B cell (primary cell): ENCODE measurements around the gene MST1R. TPM values are rescaled to one million over a fixed set of nuclear protein-coding genes. Genes with fewer than 3 reads are reported as not detected.

Experiments used
- ATAC-seq: fragments of 200-7000 bp; cut with Tn5 transposase; one replicate; pipeline ENCODE4 v1.10.0; 2021; ENCODE audit warnings: low read depth, mild to moderate bottlenecking, moderate number of reproducible peaks, moderate library complexity
- CTCF ChIA-PET: fragments of 350-600 bp; sonication (Branson Sonifier 250); formaldehyde crosslinking; loops from one replicate; lab custom pipeline; 2021; ENCODE audit warnings: antibody characterized with exemption, inconsistent platforms; lab: Charles Lee
- POLR2A ChIA-PET: fragments of 350-600 bp; sonication (Branson Sonifier 250); formaldehyde crosslinking; loops from one replicate; lab custom pipeline; 2021; ENCODE audit warnings: antibody characterized with exemption; lab: Charles Lee
- DNase-seq: peaks from one replicate; pipeline ENCODE4 v3.0.0; 2013
- H2AFZ ChIP-seq: 2 replicates; pipeline ENCODE4 v1.6.1; 2012; ENCODE audit warnings: mild to moderate bottlenecking, low read depth, low read length; ENCODE audit not compliant: insufficient read depth, poor library complexity, severe bottlenecking
- H3K27ac ChIP-seq, 2 donors: 1 replicate in 1 of 2; 2 replicates in 1 of 2; pipeline ENCODE4 v1.5.1; 2012 to 2013; ENCODE audit warnings: low read length in 2 of 2, mild to moderate bottlenecking in 2 of 2, moderate library complexity in 1 of 2
- H3K27me3 ChIP-seq, 4 experiments: fragments of 200-600 bp in 1 of 4; sonication (generic) in 1 of 4; replicated peaks in 1 of 4; 1 replicate in 2 of 4; 2 replicates in 2 of 4; pipeline versions ENCODE4 v1.6.1 to v1.7.0; 2013 to 2016; ENCODE audit warnings: low read length in 3 of 4, mild to moderate bottlenecking in 2 of 4, mixed read lengths in 1 of 4, moderate library complexity in 1 of 4; ENCODE audit not compliant: insufficient read depth in 4 of 4, control insufficient read depth in 3 of 4; ENCODE audit errors: control extremely low read depth in 1 of 4
- H3K36me3 ChIP-seq, 2 experiments: replicated peaks in 1 of 2; 1 replicate in 1 of 2; 2 replicates in 1 of 2; pipeline versions ENCODE4 v1.6.1 to v1.7.1; 2013; ENCODE audit warnings: low read length in 1 of 2; ENCODE audit not compliant: insufficient read depth in 2 of 2, control insufficient read depth in 1 of 2; ENCODE audit errors: control extremely low read depth in 1 of 2, extremely low read depth in 1 of 2
- H3K4me1 ChIP-seq, 2 donors: fragments of 200-600 bp in 1 of 2; sonication (generic) in 1 of 2; 1 replicate in 1 of 2; 2 replicates in 1 of 2; pipeline versions ENCODE4 v1.5.1 to v1.6.1; 2013 to 2017; ENCODE audit warnings: low read length in 2 of 2; ENCODE audit not compliant: control insufficient read depth in 2 of 2, insufficient read depth in 2 of 2
- H3K4me2 ChIP-seq: replicated peaks from 2 replicates; pipeline ENCODE3; 2012; ENCODE audit warnings: mild to moderate bottlenecking, low read depth, low read length; ENCODE audit not compliant: poor library complexity, severe bottlenecking
- H3K4me3 ChIP-seq, 5 experiments: fragments of 200-600 bp in 1 of 5; sonication (generic) in 1 of 5; 1 replicate in 3 of 5; 2 replicates in 2 of 5; pipeline versions ENCODE4 v1.5.1 to v1.7.0; 2011 to 2016; ENCODE audit warnings: low read length in 4 of 5, mild to moderate bottlenecking in 4 of 5, low read depth in 2 of 5, control low read depth in 1 of 5, moderate library complexity in 1 of 5; ENCODE audit not compliant: insufficient read depth in 1 of 5; ENCODE audit errors: control extremely low read depth in 1 of 5, extremely low read depth in 1 of 5
- H3K79me2 ChIP-seq: fragments of 200-600 bp; sonication (generic); one replicate; pipeline ENCODE4 v1.6.0; 2016; ENCODE audit warnings: low read length; ENCODE audit not compliant: control insufficient read depth, insufficient read depth
- H3K9ac ChIP-seq: fragments of 200-600 bp; sonication (generic); 2 replicates; pipeline ENCODE4 v1.6.1; 2017; ENCODE audit warnings: mild to moderate bottlenecking, low read length, moderate library complexity
- H3K9me3 ChIP-seq, 3 donors: one replicate each; pipeline versions ENCODE4 v1.6.1 to v1.7.1; 2013; ENCODE audit warnings: low read length in 2 of 3; ENCODE audit not compliant: control insufficient read depth in 2 of 3, insufficient read depth in 1 of 3; ENCODE audit errors: control extremely low read depth in 1 of 3
- H4K20me1 ChIP-seq: 2 replicates; pipeline ENCODE4 v1.6.0; 2012; ENCODE audit warnings: mild to moderate bottlenecking, low read length; ENCODE audit not compliant: insufficient read depth, control insufficient read depth, poor library complexity, severe bottlenecking
- H3K27ac Mint-ChIP-seq: one replicate; pipeline ENCODE4 v1.8.0; 2021; ENCODE audit warnings: mixed read lengths
- H3K27me3 Mint-ChIP-seq: one replicate; pipeline ENCODE4 v1.8.0; 2021; ENCODE audit warnings: mixed read lengths
- H3K4me1 Mint-ChIP-seq: one replicate; pipeline ENCODE4 v1.8.0; 2021; ENCODE audit warnings: mixed read lengths
- H3K4me3 Mint-ChIP-seq: one replicate; pipeline ENCODE4 v1.8.0; 2021; ENCODE audit warnings: mixed read lengths
- H3K9me3 Mint-ChIP-seq: one replicate; pipeline ENCODE4 v1.8.0; 2022; ENCODE audit warnings: mixed read lengths; ENCODE audit not compliant: insufficient read depth
- EZH2 ChIP-seq: IDR thresholded peaks from 2 replicates; pipeline ENCODE4 v1.6.1; 2012; ENCODE audit warnings: borderline replicate concordance, low read depth, mild to moderate bottlenecking, moderate library complexity, low read length; ENCODE audit not compliant: insufficient read depth, poor library complexity, severe bottlenecking
- WGBS: methylation state at CpG from one replicate; pipeline ENCODE4 v1.1.5; 2013; ENCODE audit warnings: missing lambda C conversion rate; ENCODE audit not compliant: insufficient coverage; 5-methylcytosine and 5-hydroxymethylcytosine counted together
- intact Hi-C: fragments of 100-400 bp; cut with micrococcal nuclease; formaldehyde crosslinking; loops from one replicate; pipeline ENCODE4 v1.10.0; 2022
- polyA plus RNA-seq: library from polyadenylated mRNA; depleted of rRNA; stranded (reverse); fragments of >200 nt; gene quantifications from 2 replicates; pipeline ENCODE4 v1.2.3, GENCODE V29; 2012
- total RNA-seq, 2 donors: library from RNA; stranded (reverse); fragments of 120-200 nt in 1 of 2; gene quantifications; 1 replicate in 1 of 2; 2 replicates in 1 of 2; pipeline versions ENCODE4 v1.2.3 to v1.2.4, GENCODE V29; 2013 to 2022
- TF ChIP-seq, protein P1 (sequence below): fragments of 200-600 bp; IDR thresholded peaks from one replicate; pipeline ENCODE4 v1.8.0; 2022; ENCODE audit warnings: antibody characterized with exemption, mild to moderate bottlenecking

Gene MST1R
- total and polyA plus RNA-seq, 2 donors (not counting 1 experiment from before 2014, with no cell fraction given), result 1.7 to 2.4 TPM

DNA sequence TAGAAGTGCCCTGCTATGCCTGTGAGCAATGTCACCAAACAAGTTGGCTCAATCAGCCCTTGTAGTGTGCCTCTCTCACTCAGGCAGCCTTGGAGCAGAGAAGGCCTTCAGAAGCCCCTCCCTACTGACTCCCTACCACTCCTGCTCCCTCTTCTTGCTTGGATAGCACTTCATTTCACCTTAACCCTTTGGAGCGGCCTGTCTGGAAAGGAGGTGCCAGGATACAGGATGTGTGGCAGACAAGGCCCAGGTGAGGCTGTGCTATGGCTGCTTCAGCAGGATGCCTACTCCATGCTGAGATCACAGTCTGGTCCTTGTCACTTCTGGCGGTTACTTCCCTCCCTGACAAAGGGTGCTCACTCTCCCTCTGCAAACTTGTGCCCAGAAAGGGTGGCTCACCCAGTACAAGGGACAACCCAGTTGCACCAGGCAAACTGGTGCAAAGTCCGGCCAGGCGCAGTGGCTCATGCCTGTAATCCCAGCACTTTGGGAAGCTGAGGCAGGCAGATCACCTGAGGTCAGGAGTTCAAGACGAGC, 24.9 kb upstream of the MST1R start:
- Histone ChIP-seq H3K4me1 (peaks cover 8 to 17% of the 10 kb centered on the region in 2 donors), H3K27ac (no peak overlapping the region), H4K20me1 (no peaks in the 10 kb centered on the region), H2AFZ (no peak overlapping the region), H3K9ac (no peak overlapping the region), H3K27me3 (no peaks in the 10 kb centered on the region), H3K79me2 (peaks cover 8% of the 10 kb centered on the region), H3K4me2 (no peak overlapping the region), H3K36me3 (peaks cover 0 to 3% of the 10 kb centered on the region in 2 experiments), H3K4me3 (no peak overlapping the region), H3K9me3 (peaks cover 0 to 4% (median 0%) of the 10 kb centered on the region in 3 donors)
- peaks cover 11% of the 10 kb centered on the region for H3K4me1 Mint-ChIP-seq
- no peak overlapping the region for H3K27ac Mint-ChIP-seq
- intact Hi-C loops, result loop anchor here (1.0 to 2.0 kb wide), 3 partner anchors 12 to 256 kb away; partner anchors contain the start of genes RBM5 and RBM6
- ChIA-PET POLR2A (interaction anchor here (1.5 kb wide), 1 partner anchor 11 kb away, joined by 22 read pairs; the partner anchor contains the start of gene RBM6), CTCF (interaction anchor here (1.3 to 2.9 kb wide), 2 partner anchors 11 to 389 kb away, joined by 8 to 17 read pairs; partner anchors contain the start of gene RBM6)
- no peak for ATAC-seq
- H3K9me3 Mint-ChIP-seq, result no peaks in the 10 kb centered on the region
- H3K4me3 Mint-ChIP-seq, result peak overlapping the region; percentile 85
- DNase-seq, result no peak
- H3K27me3 Mint-ChIP-seq, result no peaks in the 10 kb centered on the region
- TF ChIP-seq EZH2, result no peak
- TF ChIP-seq, protein P1, sequence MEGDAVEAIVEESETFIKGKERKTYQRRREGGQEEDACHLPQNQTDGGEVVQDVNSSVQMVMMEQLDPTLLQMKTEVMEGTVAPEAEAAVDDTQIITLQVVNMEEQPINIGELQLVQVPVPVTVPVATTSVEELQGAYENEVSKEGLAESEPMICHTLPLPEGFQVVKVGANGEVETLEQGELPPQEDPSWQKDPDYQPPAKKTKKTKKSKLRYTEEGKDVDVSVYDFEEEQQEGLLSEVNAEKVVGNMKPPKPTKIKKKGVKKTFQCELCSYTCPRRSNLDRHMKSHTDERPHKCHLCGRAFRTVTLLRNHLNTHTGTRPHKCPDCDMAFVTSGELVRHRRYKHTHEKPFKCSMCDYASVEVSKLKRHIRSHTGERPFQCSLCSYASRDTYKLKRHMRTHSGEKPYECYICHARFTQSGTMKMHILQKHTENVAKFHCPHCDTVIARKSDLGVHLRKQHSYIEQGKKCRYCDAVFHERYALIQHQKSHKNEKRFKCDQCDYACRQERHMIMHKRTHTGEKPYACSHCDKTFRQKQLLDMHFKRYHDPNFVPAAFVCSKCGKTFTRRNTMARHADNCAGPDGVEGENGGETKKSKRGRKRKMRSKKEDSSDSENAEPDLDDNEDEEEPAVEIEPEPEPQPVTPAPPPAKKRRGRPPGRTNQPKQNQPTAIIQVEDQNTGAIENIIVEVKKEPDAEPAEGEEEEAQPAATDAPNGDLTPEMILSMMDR, result no peak
- 91% methylated on average over 4 of the region's 5 CpGs for WGBS

GRCh38 chr3:49927798-49928197, 24.1 kb upstream of the MST1R start:
- Histone ChIP-seq H3K9ac (no peak overlapping the region), H3K4me3 (no peak overlapping the region), H3K9me3 (peaks cover 0 to 4% (median 0%) of the 10 kb centered on the region in 3 donors), H2AFZ (no peak overlapping the region), H4K20me1 (no peaks in the 10 kb centered on the region), H3K4me2 (no peak overlapping the region), H3K79me2 (peaks cover 8% of the 10 kb centered on the region), H3K27me3 (no peaks in the 10 kb centered on the region), H3K27ac (no peak overlapping the region), H3K4me1 (peaks cover 8 to 17% of the 10 kb centered on the region in 2 donors), H3K36me3 (peaks cover 0 to 3% of the 10 kb centered on the region in 2 experiments)
- no peak overlapping the region for H3K27ac Mint-ChIP-seq
- no peak overlapping the region for H3K4me3 Mint-ChIP-seq
- DNase-seq (no peak), ATAC-seq (no peak)
- ChIA-PET CTCF (no interaction called here), POLR2A (no interaction called here)
- no peaks in the 10 kb centered on the region for H3K27me3 Mint-ChIP-seq
- TF ChIP-seq, protein P1, result no peak
- TF ChIP-seq EZH2, result no peak
- intact Hi-C loops, result loop anchor here (2.0 kb wide), 1 partner anchor 255 kb away; no protein-coding TSS in a partner anchor
- H3K4me1 Mint-ChIP-seq, result peaks cover 11% of the 10 kb centered on the region
- H3K9me3 Mint-ChIP-seq, result no peaks in the 10 kb centered on the region
- 100% methylated on average over 3 of the region's 5 CpGs for WGBS
